Duodenal mucosa (tissue), 2 donors: Measurements from ENCODE around the gene GRN.
"Not testable (repeated sequence)": the region's sequence is repeated elsewhere in the genome, so short reads cannot be mapped to it uniquely, and the experiment has no call there.

ENCODE experiments used
- H3K27ac ChIP-seq: one replicate; pipeline ENCODE4 v1.7.0; 2013; ENCODE audit warnings: low read depth, low read length
- H3K27me3 ChIP-seq, 2 donors: one replicate each; pipeline ENCODE4 v1.7.0; 2013; ENCODE audit warnings: low read length in 2 of 2, control low read depth in 1 of 2; ENCODE audit not compliant: insufficient read depth in 2 of 2, control insufficient read depth in 1 of 2
- H3K36me3 ChIP-seq, 2 donors: one replicate each; pipeline ENCODE4 v1.7.0; 2013; ENCODE audit warnings: low read length in 2 of 2, control low read depth in 1 of 2; ENCODE audit not compliant: insufficient read depth in 2 of 2, control insufficient read depth in 1 of 2
- H3K4me1 ChIP-seq, 2 donors: one replicate each; pipeline ENCODE4 v1.7.0; 2013; ENCODE audit warnings: low read length in 2 of 2, control low read depth in 1 of 2; ENCODE audit not compliant: insufficient read depth in 2 of 2, control insufficient read depth in 1 of 2
- H3K4me3 ChIP-seq, 2 donors: one replicate each; pipeline ENCODE4 v1.7.0; 2013; ENCODE audit warnings: low read length in 2 of 2, low read depth in 1 of 2
- H3K9ac ChIP-seq, 2 donors: one replicate each; pipeline ENCODE4 v1.7.0; 2013; ENCODE audit warnings: low read length in 2 of 2, low read depth in 1 of 2
- H3K9me3 ChIP-seq, 2 donors: one replicate each; pipeline ENCODE4 v1.7.0; 2013; ENCODE audit warnings: low read length in 2 of 2, control low read depth in 1 of 2; ENCODE audit not compliant: control insufficient read depth in 1 of 2

Gene GRN

DNA sequence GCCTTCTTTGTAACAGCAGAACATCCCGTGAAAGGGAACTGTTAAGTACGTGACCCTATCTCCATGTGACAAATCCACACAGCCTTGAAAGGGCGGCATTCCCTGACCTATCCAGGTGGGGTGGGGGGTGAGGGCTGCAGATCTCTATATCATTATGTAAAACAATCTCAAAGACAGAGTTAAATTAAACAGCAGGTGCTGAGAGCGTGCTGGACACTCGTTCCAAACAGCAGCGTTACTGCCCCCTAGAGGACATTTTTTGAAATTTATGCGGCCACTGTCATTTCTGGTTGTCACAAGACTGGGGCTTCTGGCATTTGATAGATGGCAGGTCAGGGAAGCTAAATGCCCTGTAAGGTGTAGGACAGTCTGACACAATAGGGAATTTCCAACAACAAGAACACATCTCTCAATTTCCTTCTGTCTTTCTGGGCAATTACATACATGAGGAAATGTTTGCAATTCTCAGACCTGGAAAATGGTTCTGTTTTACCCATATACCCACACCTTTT lies 13.8 kb upstream of the GRN start:
- no peak overlapping the region for H3K27ac ChIP-seq

DNA sequence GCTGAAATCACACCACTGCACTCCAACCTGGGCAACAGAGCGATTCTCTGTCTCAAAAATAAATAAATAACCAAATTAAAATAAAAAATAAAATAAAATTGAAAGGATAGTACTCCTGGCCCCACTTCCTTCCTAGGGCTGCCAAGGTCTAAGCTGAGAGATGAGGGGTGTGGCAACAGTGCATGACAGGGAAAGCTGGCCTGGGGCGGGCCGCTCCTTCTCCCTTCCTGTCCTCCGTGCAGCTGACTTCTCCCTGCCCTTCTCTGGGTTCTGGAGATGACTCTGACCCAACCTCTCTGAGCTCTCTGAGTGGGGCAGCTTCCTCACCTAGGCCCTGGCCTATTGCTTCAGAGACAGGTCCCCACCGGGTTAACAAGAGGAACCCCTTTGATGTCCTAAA lies 11.7 kb upstream of the GRN start:
- Histone ChIP-seq H3K27ac (no peak overlapping the region), H3K4me3 (no peak overlapping the region), H3K27me3 (no peaks in the 10 kb centered on the region), H3K36me3 (no peaks in the 10 kb centered on the region), H3K9ac (no peak overlapping the region), H3K4me1 (peaks cover 0 to 3% of the 10 kb centered on the region in 2 donors), H3K9me3 (no peaks in the 10 kb centered on the region)

More for the DNA sequence above, 13.8 kb upstream of the GRN start:
- no peak overlapping the region for H3K4me3 ChIP-seq
- H3K27me3 ChIP-seq = no peaks in the 10 kb centered on the region
- no peak overlapping the region for H3K9ac ChIP-seq
- H3K9me3 ChIP-seq = no peaks in the 10 kb centered on the region
- peaks cover 0 to 3% of the 10 kb centered on the region in 2 donors for H3K4me1 ChIP-seq
- no peaks in the 10 kb centered on the region for H3K36me3 ChIP-seq

DNA sequence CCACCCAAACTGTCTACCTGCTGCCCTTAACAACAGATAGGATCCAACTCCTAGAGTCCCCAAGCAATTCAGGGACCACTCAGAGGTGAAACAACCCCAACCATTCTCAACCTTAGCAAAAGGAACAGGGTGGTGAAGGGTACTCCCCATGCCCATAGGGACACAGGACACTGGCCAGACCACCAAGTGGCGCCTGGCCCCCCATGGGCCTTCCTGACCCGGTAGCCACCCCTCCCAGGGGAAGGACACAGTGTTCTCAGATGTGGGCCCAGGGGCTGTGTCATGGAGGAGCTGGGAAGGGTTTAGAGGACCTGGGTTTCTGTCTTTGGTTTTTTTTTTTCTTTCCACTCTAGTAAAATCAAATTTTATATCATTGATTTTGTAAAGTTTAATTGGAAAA lies 10.8 kb upstream of the GRN start:
- peaks cover 0 to 3% of the 10 kb centered on the region in 2 donors for H3K4me1 ChIP-seq
- no peak overlapping the region for H3K27ac ChIP-seq
- H3K27me3 ChIP-seq = no peaks in the 10 kb centered on the region

DNA sequence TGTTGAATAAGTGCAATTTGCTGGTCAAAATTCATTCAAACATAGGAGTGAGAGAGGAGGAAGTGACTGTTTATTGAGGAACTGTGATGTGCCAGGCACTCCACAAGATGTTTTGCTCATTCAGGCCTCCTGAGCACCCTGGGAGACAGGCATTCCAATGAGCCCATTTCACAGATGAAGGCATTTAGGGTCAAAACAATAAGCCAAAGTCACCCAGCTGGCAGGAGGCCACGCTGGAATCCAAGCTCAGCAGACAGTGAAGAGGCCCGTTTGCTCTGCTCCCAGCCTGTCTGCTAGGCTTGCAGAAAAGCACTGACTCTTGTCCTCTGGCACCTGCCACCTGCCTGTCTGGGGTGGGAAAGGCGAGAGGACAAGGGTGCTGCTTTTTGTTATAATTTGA lies 10.4 kb upstream of the GRN start:
- Histone ChIP-seq H3K27me3 (no peaks in the 10 kb centered on the region), H3K9me3 (no peaks in the 10 kb centered on the region), H3K27ac (no peak overlapping the region)

More for the DNA sequence above, 10.8 kb upstream of the GRN start:
- Histone ChIP-seq H3K36me3 (no peaks in the 10 kb centered on the region), H3K9ac (no peak overlapping the region), H3K4me3 (no peak overlapping the region), H3K9me3 (no peaks in the 10 kb centered on the region)

DNA sequence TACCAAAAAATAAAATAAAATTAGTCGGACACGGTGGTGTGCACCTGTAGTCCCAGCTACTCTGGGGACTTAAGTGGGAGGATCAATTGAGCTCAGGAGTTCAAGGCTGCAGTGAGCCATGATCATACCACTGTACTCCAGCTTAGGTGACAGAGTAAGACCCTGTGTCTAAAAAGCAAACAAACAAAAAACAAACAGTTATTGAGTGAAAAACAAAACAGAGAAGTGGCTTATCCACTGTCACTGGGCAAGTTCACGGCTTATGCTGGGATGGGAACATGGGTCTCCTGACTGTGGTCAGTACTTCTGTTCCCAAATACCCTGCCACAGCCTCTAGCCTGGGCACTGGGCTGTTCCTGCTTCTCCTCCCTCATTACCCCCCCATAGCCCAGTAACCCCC lies 9.5 kb upstream of the GRN start:
- H3K27ac ChIP-seq = no peak overlapping the region

More for the DNA sequence above, 10.4 kb upstream of the GRN start:
- no peaks in the 10 kb centered on the region for H3K36me3 ChIP-seq
- peaks cover 0 to 3% of the 10 kb centered on the region in 2 donors for H3K4me1 ChIP-seq
- no peak overlapping the region for H3K9ac ChIP-seq
- H3K4me3 ChIP-seq = no peak overlapping the region

DNA sequence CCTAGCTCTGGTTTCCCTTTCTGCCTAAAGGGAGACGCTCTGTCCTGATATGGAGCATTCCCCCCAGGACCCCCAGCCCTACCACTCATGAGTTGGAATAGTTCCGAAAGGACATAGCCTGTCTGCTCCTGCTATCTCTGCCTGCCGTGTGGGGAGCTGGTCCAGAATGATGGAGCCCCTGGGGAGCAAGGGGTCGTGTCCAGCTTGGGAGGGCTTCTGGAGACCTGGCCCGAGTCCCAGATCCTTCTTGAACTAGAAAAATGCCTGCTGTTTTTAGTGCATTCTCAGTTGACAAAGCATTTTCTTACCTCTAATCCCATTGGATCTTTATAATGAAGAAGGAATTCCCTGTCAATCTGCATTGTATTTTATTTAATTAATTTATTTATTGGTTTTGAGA lies 9.1 kb upstream of the GRN start:
- H3K9ac ChIP-seq = no peak overlapping the region
- H3K9me3 ChIP-seq = no peaks in the 10 kb centered on the region
- H3K36me3 ChIP-seq = no peaks in the 10 kb centered on the region
- H3K27me3 ChIP-seq = no peaks in the 10 kb centered on the region
- H3K4me3 ChIP-seq = no peak overlapping the region
- no peak overlapping the region for H3K27ac ChIP-seq
- H3K4me1 ChIP-seq = peaks cover 0 to 2% of the 10 kb centered on the region in 2 donors

More for the DNA sequence above, 9.5 kb upstream of the GRN start:
- Histone ChIP-seq H3K4me3 (no peak overlapping the region), H3K9me3 (no peaks in the 10 kb centered on the region), H3K9ac (no peak overlapping the region), H3K27me3 (no peaks in the 10 kb centered on the region), H3K36me3 (no peaks in the 10 kb centered on the region), H3K4me1 (peaks cover 0 to 3% of the 10 kb centered on the region in 2 donors)

DNA sequence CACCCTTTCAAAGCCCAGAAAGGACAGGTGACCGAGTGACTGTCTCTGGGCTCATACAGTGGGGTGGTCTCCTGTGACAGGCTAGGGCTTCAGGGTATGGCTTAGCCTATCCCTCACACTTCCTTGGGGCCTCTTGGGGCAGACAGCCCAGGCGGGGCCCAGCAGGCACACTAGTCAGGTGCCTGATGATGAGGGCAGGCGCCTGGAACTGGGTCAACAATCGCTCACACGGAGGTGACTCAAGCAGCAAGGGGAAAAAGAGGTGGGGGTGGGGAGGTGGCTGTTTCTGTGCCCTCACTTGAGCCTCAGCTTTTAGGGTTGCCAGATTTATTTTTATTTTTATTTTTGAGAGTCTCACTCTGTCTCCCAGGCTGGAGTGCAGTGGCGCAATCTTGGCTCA lies 6.4 kb upstream of the GRN start:
- H3K9me3 ChIP-seq = no peaks in the 10 kb centered on the region

DNA sequence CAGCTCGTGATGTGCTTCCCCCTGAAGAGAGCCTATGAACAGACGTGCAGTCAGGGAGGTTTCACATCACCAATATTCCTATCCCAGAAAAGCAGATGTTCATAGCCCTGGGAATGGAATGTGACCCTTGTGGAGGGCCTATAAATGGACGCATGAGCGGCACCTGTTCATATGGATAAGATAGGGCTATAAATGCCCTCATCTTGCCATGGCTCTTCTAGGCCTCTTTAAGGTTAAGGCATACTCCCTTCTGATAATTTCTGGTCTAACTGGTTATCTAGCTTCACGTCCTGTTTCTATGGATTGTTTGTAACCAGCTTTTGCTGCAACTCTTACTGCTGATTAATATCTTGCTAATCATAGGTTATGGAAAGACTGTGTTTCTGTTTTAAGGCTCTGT lies 4.5 kb upstream of the GRN start:
- not testable (repeated sequence) for H3K27ac ChIP-seq, H3K27me3 ChIP-seq, H3K4me3 ChIP-seq, H3K9ac ChIP-seq, H3K4me1 ChIP-seq, H3K36me3 ChIP-seq, H3K9me3 ChIP-seq

More for the DNA sequence above, 6.4 kb upstream of the GRN start:
- no peak overlapping the region for H3K4me3 ChIP-seq
- H3K27me3 ChIP-seq = no peaks in the 10 kb centered on the region
- no peak overlapping the region for H3K27ac ChIP-seq
- no peak overlapping the region for H3K9ac ChIP-seq
- no peaks in the 10 kb centered on the region for H3K4me1 ChIP-seq
- H3K36me3 ChIP-seq = no peaks in the 10 kb centered on the region

DNA sequence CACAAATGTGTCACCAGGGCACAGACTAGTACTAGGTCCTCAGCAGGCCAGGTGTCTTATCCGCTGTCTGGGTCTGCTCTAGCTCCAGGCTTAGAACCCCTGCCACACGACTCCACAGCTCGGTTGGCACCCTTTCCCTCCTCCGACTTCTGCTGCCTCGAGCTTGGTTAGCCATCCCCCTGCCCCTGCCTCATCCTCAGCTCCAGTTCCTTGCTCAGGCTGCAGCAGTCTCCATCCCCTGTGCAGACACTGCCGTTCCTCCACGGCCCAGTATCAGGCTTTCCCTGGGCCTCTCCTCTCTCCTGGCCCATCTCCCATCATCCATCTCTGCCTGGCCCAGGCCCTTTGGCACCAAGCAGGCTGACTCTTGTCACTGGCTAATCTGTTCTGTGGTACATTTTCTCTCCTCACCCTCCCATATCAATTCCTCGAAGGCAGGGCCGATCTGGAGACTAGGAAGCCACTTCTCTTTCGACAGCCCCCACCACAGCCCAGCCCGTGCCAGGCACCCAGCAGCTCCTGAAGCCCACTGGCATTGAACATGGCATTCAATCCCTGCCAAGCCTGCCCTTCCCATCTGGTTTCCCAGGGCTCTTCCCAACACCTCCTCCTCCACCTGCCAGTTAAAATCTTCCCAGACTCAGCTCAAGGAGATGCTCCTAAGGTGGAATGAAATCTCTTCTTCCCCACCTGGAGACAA lies 1.4 kb upstream of the GRN start:
- peaks cover 14 to 21% of the 10 kb centered on the region in 2 donors for H3K4me1 ChIP-seq
- no peak overlapping the region for H3K9ac ChIP-seq
- H3K27me3 ChIP-seq = no peaks in the 10 kb centered on the region
- peaks cover 0 to 3% of the 10 kb centered on the region in 2 donors for H3K36me3 ChIP-seq
- no peak overlapping the region for H3K27ac ChIP-seq
- H3K9me3 ChIP-seq = no peaks in the 10 kb centered on the region
- no peak overlapping the region for H3K4me3 ChIP-seq

DNA sequence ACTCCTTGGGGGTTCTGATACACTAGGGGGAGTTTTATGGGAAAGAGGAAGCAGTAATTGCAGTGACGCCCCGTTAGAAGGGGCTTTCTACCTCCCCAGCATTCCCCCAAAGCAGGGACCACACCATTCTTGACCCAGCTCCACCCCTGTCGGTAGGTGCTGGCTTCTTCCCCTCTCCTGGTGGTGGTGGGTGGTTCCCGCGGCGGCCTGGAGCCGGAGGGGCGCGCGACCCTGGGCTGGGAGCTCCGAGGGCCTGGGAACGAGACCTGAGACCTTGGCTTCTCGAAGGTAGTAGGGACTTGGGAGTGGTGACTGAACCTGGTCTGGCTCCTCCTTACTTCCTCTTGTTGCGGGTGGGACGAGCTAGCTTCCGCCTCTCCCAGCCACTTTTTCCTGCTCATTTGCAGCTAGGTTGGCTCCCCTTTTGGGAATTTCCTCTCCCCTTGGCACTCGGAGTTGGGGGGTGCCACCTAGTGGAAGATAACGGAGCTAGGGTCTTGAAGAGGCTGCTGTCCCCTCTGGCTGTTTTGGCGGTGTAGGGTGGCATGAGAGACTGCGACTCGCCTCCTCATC lies 438 bp downstream of the GRN start:
- Histone ChIP-seq H3K9ac (peak overlapping the region; percentile 94 to 98), H3K9me3 (no peaks in the 10 kb centered on the region), H3K27ac (peak overlapping the region; percentile 79), H3K36me3 (peaks cover 0 to 19% of the 10 kb centered on the region in 2 donors), H3K4me1 (peaks cover 14 to 26% of the 10 kb centered on the region in 2 donors), H3K27me3 (no peaks in the 10 kb centered on the region), H3K4me3 (peak overlapping the region; percentile 87 to 99)
